GM18951 (cell line): ENCODE data around the gene ARRB2.

Source experiments
- POLR2A ChIP-seq: IDR thresholded peaks from 4 replicates; pipeline ENCODE4 v1.6.1; 2011; ENCODE audit warnings: mild to moderate bottlenecking; ENCODE audit not compliant: insufficient read length, insufficient read depth; ENCODE audit errors: extremely low read depth
- in situ Hi-C: fragments of 300-500 bp; cut with MboI; formaldehyde crosslinking; loops from one replicate; pipeline ENCODE4 v1.12.0; 2022; ENCODE audit warnings: low sequenced_read_pairs, mixed read lengths, inconsistent platforms; ENCODE audit not compliant: unreplicated experiment

Gene ARRB2

GRCh38 chr17:4740025-4740351 is 29.6 kb downstream of the ARRB2 start:
- in situ Hi-C loops = no loop called here
- no peak for TF ChIP-seq POLR2A

GRCh38 chr17:4740584-4740983 is 30.2 kb downstream of the ARRB2 start:
- in situ Hi-C loops = no loop called here
- no peak for TF ChIP-seq POLR2A

- in situ Hi-C loops = no loop called here
- TF ChIP-seq POLR2A = no peak
Measured at GRCh38 chr17:4741544-4741943, 31.1 kb downstream of the ARRB2 start.

- in situ Hi-C loops = no loop called here
- TF ChIP-seq POLR2A = no peak
Measured at GRCh38 chr17:4742133-4742532, 31.7 kb downstream of the ARRB2 start.

- in situ Hi-C loops = no loop called here
- TF ChIP-seq POLR2A = no peak
Measured at GRCh38 chr17:4742629-4743028, 32.2 kb downstream of the ARRB2 start.

- in situ Hi-C loops = no loop called here
- no peak for TF ChIP-seq POLR2A
Measured at GRCh38 chr17:4743216-4743615, 32.8 kb downstream of the ARRB2 start.

- no peak for TF ChIP-seq POLR2A
- in situ Hi-C loops = no loop called here
Measured at GRCh38 chr17:4743898-4744297, 33.5 kb downstream of the ARRB2 start.

GRCh38 chr17:4744999-4745969 is 34.9 kb downstream of the ARRB2 start:
- TF ChIP-seq POLR2A = no peak
- in situ Hi-C loops = no loop called here

GRCh38 chr17:4747847-4748246 is 37.4 kb downstream of the ARRB2 start:
- in situ Hi-C loops = no loop called here
- no peak for TF ChIP-seq POLR2A

- no peak for TF ChIP-seq POLR2A
- in situ Hi-C loops = no loop called here
Measured at GRCh38 chr17:4748686-4749085, 38.3 kb downstream of the ARRB2 start.

GRCh38 chr17:4750606-4751005 is 40.2 kb downstream of the ARRB2 start:
- in situ Hi-C loops = no loop called here

GRCh38 chr17:4751932-4752331 is 41.5 kb downstream of the ARRB2 start:
- TF ChIP-seq POLR2A = no peak

More at GRCh38 chr17:4750606-4751005, 40.2 kb downstream of the ARRB2 start:
- TF ChIP-seq POLR2A = no peak

GRCh38 chr17:4753392-4753791 is 43.0 kb downstream of the ARRB2 start:
- in situ Hi-C loops = no loop called here
- no peak for TF ChIP-seq POLR2A

More at GRCh38 chr17:4751932-4752331, 41.5 kb downstream of the ARRB2 start:
- in situ Hi-C loops = no loop called here

GRCh38 chr17:4759776-4760236 is 49.4 kb downstream of the ARRB2 start:
- no peak for TF ChIP-seq POLR2A
- in situ Hi-C loops = no loop called here
